Stomach (tissue), 4 donors: ENCODE results near the gene FAM193A.

Experiments used
- CTCF ChIP-seq, 7 experiments: fragments of 450-650 bp in 4 of 7; fragments of 200-600 bp in 3 of 7; sonication (generic) in 3 of 7; IDR thresholded peaks; one replicate each; pipeline ENCODE4 v1.5.1; 2016 to 2019; ENCODE audit warnings: antibody characterized with exemption in 7 of 7, control low read depth in 2 of 7, mild to moderate bottlenecking in 1 of 7
- EP300 ChIP-seq: sonication (generic); formaldehyde crosslinking; IDR thresholded peaks from one replicate; pipeline ENCODE4 v1.6.1; 2017; ENCODE audit warnings: antibody characterized with exemption

- TF ChIP-seq CTCF (IDR thresholded peaks at IDR 0.05) (no peak), EP300 (no peak)
Observed at GRCh38 chr4:2732526-2732925, 196.1 kb downstream of the FAM193A start.
